HepG2 (cell line): Measurements from ENCODE around the gene ADPRHL1. TPM values are rescaled to one million over a fixed set of nuclear protein-coding genes. Genes with fewer than 3 reads are reported as not detected.

Experiments
- BORCS8-MEF2B ChIP-seq: sonication (generic); formaldehyde crosslinking; IDR thresholded peaks from 2 replicates; pipeline ENCODE4 v1.8.0; 2022; ENCODE audit warnings: mild to moderate bottlenecking, missing genetic modification reagents
- CCAR2 ChIP-seq: fragments of 200-400 bp; formaldehyde crosslinking; optimal IDR thresholded peaks from 2 replicates; pipeline ENCODE3; 2018; ENCODE audit warnings: low read depth, mild to moderate bottlenecking, low read length, moderate library complexity
- DZIP1 ChIP-seq: sonication (generic); formaldehyde crosslinking; IDR thresholded peaks from 2 replicates; pipeline ENCODE4 v1.5.0; 2020; ENCODE audit warnings: mild to moderate bottlenecking, missing genetic modification reagents
- FOXA3 ChIP-seq: IDR thresholded peaks from 2 replicates; pipeline ENCODE4 v1.6.1; 2016; ENCODE audit warnings: missing genetic modification reagents, missing compliant biosample characterization
- HBP1 ChIP-seq: IDR thresholded peaks from 2 replicates; pipeline ENCODE4 v1.6.1; 2016; ENCODE audit warnings: low read depth, control low read depth
- IKZF4 ChIP-seq: sonication (generic); formaldehyde crosslinking; IDR thresholded peaks from 2 replicates; pipeline ENCODE4 v1.5.1; 2020; ENCODE audit warnings: borderline replicate concordance, mild to moderate bottlenecking, low read depth, missing genetic modification reagents; ENCODE audit errors: not compliant biosample characterization
- POLR2AphosphoS2 ChIP-seq: IDR thresholded peaks from 2 replicates; pipeline ENCODE4 v1.6.1; 2011; ENCODE audit warnings: low read depth, low read length, improper control_type of control experiment
- POLR2G ChIP-seq: fragments of 200-400 bp; formaldehyde crosslinking; IDR thresholded peaks from 2 replicates; pipeline ENCODE4 v1.6.1; 2018; ENCODE audit warnings: mild to moderate bottlenecking, low read depth, low read length, moderate library complexity
- RARA ChIP-seq: IDR thresholded peaks from 2 replicates; pipeline ENCODE4 v1.6.1; 2016; ENCODE audit warnings: missing genetic modification reagents, missing compliant biosample characterization
- STAT5B ChIP-seq: sonication (generic); formaldehyde crosslinking; IDR thresholded peaks from 2 replicates; pipeline ENCODE4 v1.4.0; 2020; ENCODE audit warnings: missing genetic modification reagents
- SYNCRIP ChIP-seq: fragments of 200-400 bp; formaldehyde crosslinking; IDR thresholded peaks from 2 replicates; pipeline ENCODE4 v1.6.1; 2018; ENCODE audit warnings: mild to moderate bottlenecking, low read depth, low read length; ENCODE audit not compliant: insufficient read depth
- U2AF1 ChIP-seq: fragments of 200-400 bp; formaldehyde crosslinking; optimal IDR thresholded peaks from 2 replicates; pipeline ENCODE3; 2017; ENCODE audit warnings: mild to moderate bottlenecking, low read depth, low read length
- ZBTB7B ChIP-seq: sonication (generic); formaldehyde crosslinking; IDR thresholded peaks from 2 replicates; pipeline ENCODE4 v1.4.0; 2020; ENCODE audit warnings: missing genetic modification reagents
- ZMAT3 ChIP-seq: sonication (generic); formaldehyde crosslinking; conservative IDR thresholded peaks from 2 replicates; pipeline ENCODE4 v1.7.0; 2021; ENCODE audit warnings: missing genetic modification reagents
- ZNF160 ChIP-seq: sonication (generic); formaldehyde crosslinking; IDR thresholded peaks from 2 replicates; pipeline ENCODE4 v1.8.0; 2022; ENCODE audit warnings: mild to moderate bottlenecking, inconsistent platforms, missing genetic modification reagents
- ZNF441 ChIP-seq: sonication (generic); formaldehyde crosslinking; IDR thresholded peaks from 2 replicates; pipeline ENCODE4 v1.7.0; 2021; ENCODE audit warnings: missing genetic modification reagents, borderline replicate concordance
- ZNF547 ChIP-seq: sonication (generic); formaldehyde crosslinking; IDR thresholded peaks from 2 replicates; pipeline ENCODE4 v1.5.1; 2020; ENCODE audit warnings: mild to moderate bottlenecking, missing genetic modification reagents
- ZNF639 ChIP-seq: conservative IDR thresholded peaks from 2 replicates; pipeline ENCODE4 v1.6.1; 2018; ENCODE audit warnings: missing genetic modification reagents
- ZNF720 ChIP-seq: sonication (generic); formaldehyde crosslinking; IDR thresholded peaks from 2 replicates; pipeline ENCODE4 v1.4.0; 2020; ENCODE audit warnings: missing genetic modification reagents
- ZNF773 ChIP-seq: sonication (generic); formaldehyde crosslinking; IDR thresholded peaks from 2 replicates; pipeline ENCODE4 v1.4.0; 2020; ENCODE audit warnings: missing genetic modification reagents, borderline replicate concordance
- ZNF782 ChIP-seq: sonication (generic); formaldehyde crosslinking; IDR thresholded peaks from 2 replicates; pipeline ENCODE4 v1.4.0; 2020; ENCODE audit warnings: missing genetic modification reagents, mild to moderate bottlenecking, borderline replicate concordance
- ZNF891 ChIP-seq: sonication (generic); formaldehyde crosslinking; IDR thresholded peaks from 2 replicates; pipeline ENCODE4 v1.5.0; 2020; ENCODE audit warnings: mild to moderate bottlenecking, missing genetic modification reagents
- polyA plus RNA-seq, 8 experiments: library from polyadenylated mRNA; depleted of rRNA in 3 of 8; stranded (reverse) in 7 of 8; unstranded in 1 of 8; fragments of >200 nt; fragmentation: Illumina TruSeq in 4 of 8; extraction: Trizol in 4 of 8; gene quantifications; 2 replicates each; pipeline versions ENCODE4 v1.2.1 to v1.2.3, GENCODE V29; 2011 to 2016; ENCODE audit warnings: low read depth in 4 of 8, missing spikeins in 1 of 8, mixed read lengths in 1 of 8; ENCODE audit not compliant: insufficient read depth in 1 of 8
- total RNA-seq, 5 experiments: library from RNA; depleted of rRNA; stranded (reverse); fragments of >200 nt; fragmentation: Illumina TruSeq; extraction: Trizol; gene quantifications; 2 replicates each; pipeline ENCODE4 v1.2.3, GENCODE V29; 2016; ENCODE audit warnings: low read depth in 1 of 5

ADPRHL1 gene
- total and polyA plus RNA-seq, 2 of the 13 experiments (the other 11 are each of a cell fraction or from before 2014, with no cell fraction given) = 0.34 to 0.40 TPM

DNA sequence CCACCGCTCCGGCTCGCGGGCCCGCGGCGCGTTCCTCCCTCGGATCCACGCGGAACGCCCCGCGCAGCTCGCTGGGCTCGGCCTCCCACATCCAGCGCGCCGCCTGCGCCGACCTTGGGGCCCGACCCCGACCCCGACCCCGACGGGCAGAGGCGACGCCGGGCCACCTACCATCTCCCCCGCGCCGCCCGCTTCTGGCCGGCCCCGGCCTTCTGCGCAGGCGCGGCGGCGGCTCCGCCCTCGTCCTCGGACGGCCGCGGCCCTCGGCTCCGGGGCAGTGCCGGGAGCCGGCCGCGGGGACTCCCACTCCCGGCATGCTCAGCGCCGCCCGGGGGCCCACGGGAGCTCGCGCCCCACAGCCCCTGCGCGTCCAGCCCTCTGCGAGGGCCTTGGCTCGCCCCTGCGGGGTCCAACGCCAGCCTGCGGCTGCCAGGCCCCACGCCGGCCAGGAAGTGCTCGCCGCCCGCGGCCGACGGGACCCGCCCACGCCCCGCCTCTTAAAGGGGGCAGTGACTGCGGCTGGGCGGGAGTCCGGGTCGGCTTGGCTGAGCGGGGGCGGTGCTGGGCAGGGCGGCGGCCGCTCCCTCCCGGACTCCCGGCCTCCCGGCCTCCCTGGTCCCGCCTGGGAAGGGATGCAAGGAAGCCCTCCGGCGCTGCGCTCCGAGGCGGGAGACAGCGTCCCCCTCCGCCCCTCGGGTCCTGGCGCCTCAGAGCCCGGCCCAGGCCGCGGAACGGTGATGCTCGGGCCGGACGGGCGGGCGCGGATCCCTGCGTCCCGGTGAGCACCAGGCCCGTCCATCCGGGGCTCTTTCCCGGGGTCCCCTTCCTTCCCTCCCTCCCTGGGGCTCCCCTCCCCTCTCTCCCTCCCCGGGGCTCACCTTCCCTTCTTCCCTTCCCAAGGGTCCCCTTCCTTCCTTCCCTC, 37.5 kb upstream of the ADPRHL1 start, which contains the start of gene DCUN1D2 (continued):
- TF ChIP-seq ZNF782 (CRISPR knock-in tag) (no peak), U2AF1 (no peak), SYNCRIP (no peak), ZMAT3 (CRISPR knock-in tag) (peak; percentile 43), ZBTB7B (CRISPR knock-in tag) (peak; percentile 4; the same call in 1 of the 2 replicates), BORCS8-MEF2B (peak; percentile 42), FOXA3 (CRISPR knock-in tag) (peak; percentile 3; the same call in 1 of the 2 replicates), IKZF4 (no peak), ZNF547 (peak; percentile 73; the same call in 1 of the 2 replicates), CCAR2 (peak; percentile 31), ZNF639 (CRISPR knock-in tag) (peak; percentile 68; the same call in 1 of the 2 replicates), POLR2AphosphoS2 (no peak), HBP1 (CRISPR knock-in tag) (peak; percentile 34; the same call in 1 of the 2 replicates), ZNF720 (CRISPR knock-in tag) (no peak), POLR2G (peak; percentile 75), STAT5B (CRISPR knock-in tag) (no peak), ZNF773 (no peak), ZNF160 (CRISPR knock-in tag) (peak; percentile 25; the same call in 1 of the 2 replicates), ZNF441 (CRISPR knock-in tag) (peak; percentile 62), RARA (CRISPR knock-in tag) (no peak), DZIP1 (CRISPR knock-in tag) (no peak), ZNF891 (CRISPR knock-in tag) (0 out of 2 replicates have a peak, but pooled peaks have one; percentile 75)
